GM19397 (cell line): Measurements from ENCODE around the gene CDIP1.

Experiments used
- ATAC-seq: cut with Tn5 transposase; IDR thresholded peaks from one replicate; pipeline ENCODE4 v1.9.1; 2021; ENCODE audit warnings: mild to moderate bottlenecking, moderate library complexity; ENCODE audit not compliant: unreplicated experiment

CDIP1 gene

DNA sequence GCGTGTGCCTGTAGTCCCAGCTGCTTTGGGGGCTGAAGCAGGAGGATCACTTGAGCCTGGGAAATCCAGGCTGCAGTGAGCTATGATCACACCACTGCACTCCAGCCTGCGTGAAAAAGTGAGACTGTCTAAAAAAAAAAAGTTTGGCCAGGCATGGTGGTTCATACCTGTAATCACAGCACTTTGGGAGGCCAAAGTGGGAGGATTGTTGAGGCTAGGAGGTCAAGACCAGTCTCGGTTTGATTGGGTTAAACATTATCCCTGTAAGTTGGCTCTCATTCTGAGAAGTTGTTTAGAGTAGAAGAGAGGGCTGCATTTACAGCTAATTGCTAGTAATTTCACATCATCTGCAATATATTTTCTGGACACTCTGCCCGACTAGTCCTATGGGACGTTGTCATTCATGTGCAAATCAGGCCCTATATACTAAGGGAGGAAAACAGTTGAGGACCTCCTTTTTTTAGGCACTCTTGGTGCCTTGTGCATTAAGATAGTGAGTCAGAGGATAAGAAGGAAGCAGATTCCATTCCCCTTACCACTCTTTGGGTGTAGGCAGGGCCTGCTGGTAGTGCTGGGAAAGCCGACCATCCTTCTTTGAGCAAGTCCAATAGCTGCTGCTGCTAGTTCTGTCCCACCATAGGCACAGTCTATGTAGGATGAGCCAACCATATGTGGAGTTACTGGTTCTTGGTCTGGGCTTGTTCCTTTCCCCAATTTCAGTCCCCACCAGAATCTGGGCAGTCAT lies 43.7 kb downstream of the CDIP1 start:
- no peak for ATAC-seq

- no peak for ATAC-seq
Observed at GRCh38 chr16:4491898-4492297, 46.7 kb downstream of the CDIP1 start.

GRCh38 chr16:4489030-4489429 lies 49.5 kb downstream of the CDIP1 start:
- no peak for ATAC-seq

- ATAC-seq: no peak
Observed at GRCh38 chr16:4488499-4488967, 50.0 kb downstream of the CDIP1 start.

GRCh38 chr16:4487955-4488498 lies 50.5 kb downstream of the CDIP1 start:
- no peak for ATAC-seq

DNA sequence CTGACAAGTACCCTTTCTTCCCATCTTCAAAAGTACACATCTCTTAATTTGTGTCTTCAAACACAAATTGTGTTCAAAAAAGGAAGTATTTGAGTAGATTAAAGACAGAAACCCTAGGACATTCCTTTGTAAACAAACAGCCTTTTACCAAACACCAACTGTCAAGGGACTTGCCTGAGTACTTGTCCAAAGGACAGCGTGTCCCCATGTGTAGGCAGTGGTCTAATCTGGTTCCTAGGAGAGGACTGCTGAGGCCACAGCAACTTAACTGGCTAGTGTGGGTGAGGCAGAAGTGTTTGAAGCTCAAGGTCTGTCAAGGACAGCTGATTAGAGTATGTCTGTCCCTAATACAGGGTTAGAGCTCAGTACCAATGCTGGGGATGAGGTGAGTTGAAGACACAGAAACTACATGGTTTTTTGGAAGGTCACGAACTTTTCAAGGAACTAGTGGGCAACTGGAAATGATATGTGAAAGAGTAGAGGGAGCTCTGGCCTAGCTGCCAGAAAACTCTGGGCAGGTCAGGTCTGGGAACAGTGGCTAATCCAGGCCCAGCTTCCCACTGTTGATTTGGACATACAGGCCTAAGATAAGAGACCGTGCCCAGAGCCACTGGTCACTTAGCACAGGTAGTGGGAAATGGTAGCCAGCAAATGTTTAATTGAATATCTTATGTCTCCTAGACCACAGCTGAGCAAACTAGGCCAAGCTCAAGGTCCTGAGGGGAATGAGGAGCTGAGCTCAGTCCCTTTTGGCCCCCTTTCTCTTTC lies 52.3 kb downstream of the CDIP1 start:
- ATAC-seq: no peak

GRCh38 chr16:4481963-4482362 lies 56.6 kb downstream of the CDIP1 start:
- no peak for ATAC-seq

GRCh38 chr16:4481526-4481925 lies 57.0 kb downstream of the CDIP1 start:
- no peak for ATAC-seq

GRCh38 chr16:4477966-4478365 lies 60.6 kb downstream of the CDIP1 start:
- ATAC-seq: no peak

- peak; percentile 89 for ATAC-seq
Observed at GRCh38 chr16:4475880-4476788, 62.4 kb downstream of the CDIP1 start, which contains the start of gene HMOX2. HMOX2 (plus strand) TSS chr16:4476398; CDS start chr16:4505525, 29,127 bp downstream.

GRCh38 chr16:4474192-4474961 lies 64.2 kb downstream of the CDIP1 start, which contains the start of gene NMRAL1:
NMRAL1 (minus strand) TSS chr16:4474625; CDS start chr16:4474132, 493 bp downstream.
- peak; percentile 43 for ATAC-seq

DNA sequence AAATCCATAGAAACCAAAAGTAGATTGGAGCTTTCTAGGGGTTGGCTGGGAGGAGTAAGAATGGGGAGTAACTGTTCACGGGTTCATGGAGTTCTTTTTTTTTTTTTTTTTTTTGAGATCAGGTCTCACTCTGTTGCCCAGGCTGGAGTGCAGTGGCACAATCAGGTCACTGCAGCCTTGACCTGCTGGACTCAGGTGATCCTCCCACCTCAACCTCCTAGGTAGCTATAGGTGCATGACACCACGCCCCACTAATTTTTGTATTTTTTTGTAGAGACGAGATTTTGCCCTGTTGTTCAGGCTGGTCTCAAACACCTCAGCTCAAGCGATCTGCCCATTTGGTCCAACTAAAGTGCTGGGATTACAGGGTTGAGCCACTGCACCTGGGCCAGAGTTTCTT lies 65.7 kb downstream of the CDIP1 start:
- ATAC-seq: no peak

DNA sequence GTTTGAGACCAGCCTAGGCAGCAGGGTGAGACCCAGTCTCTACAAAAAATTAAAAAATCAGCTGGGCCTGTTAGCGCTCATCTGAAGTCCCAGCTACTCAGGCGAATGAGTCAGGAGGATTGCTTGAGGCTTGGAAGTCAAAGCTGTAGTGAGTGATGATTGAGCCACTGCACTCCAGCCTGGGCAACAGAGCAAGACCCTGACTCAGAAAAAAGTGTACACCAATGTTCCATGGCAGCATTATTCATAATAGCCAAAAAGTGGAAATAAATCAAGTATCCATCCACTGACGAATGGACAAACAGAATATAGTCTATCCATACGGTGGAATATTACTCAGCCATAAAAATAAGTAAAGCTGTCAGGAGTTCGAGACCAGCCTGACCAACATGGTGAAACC lies 66.7 kb downstream of the CDIP1 start:
- no peak for ATAC-seq

DNA sequence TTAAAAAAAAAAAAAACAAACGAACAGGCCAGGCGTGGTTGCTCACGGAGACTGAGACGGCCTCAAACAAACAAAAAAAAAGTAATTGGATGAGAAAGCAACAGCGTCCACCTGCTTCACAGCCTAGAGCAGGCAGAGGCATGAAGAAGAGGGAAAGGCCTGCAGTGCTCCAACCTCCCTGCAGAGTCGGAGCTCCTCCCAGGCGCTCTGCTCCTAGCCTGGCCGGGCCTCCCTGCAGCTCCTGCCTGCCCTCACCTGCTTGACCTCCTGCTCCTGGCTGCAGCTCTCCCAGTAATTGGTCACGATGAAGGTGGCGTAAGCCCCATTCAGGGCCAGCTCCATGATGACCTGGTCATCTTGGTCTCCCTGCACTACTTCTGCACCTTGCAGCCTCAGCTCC lies 69.6 kb downstream of the CDIP1 start:
- no peak for ATAC-seq

GRCh38 chr16:4467916-4468315 lies 70.7 kb downstream of the CDIP1 start:
- no peak for ATAC-seq

- ATAC-seq: no peak
Observed at GRCh38 chr16:4465977-4466779, 72.4 kb downstream of the CDIP1 start.

DNA sequence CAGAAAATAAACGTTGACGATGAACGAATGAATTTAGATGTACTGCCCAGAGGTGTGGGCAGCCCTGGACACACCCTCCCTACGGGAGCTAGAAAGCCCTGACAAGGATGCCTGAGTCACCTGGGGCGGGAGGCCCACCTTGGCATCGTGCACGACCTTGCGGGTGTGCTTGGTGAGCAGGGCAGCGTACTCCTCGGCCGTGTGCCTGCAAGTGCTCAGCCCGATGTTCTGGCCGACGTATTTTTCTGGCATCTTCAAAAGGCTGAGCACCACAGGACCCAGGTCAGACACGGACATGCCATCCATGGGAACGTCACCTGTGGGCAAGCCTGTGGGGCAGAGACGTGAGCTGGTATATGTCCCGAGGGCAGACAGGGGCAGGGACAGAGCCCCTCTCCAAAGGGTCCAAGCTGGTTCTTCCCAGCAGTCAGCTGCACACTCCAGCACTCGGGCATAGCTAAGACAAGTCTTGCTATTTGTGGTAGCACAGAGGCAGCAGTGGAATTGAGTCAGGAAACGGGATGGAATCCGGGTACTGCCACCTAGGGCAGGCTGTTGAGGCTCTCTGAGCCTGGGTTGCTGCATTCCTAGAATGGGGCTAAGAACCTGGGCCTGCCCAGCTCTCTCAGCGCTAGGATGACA lies 74.9 kb downstream of the CDIP1 start:
- no peak for ATAC-seq

DNA sequence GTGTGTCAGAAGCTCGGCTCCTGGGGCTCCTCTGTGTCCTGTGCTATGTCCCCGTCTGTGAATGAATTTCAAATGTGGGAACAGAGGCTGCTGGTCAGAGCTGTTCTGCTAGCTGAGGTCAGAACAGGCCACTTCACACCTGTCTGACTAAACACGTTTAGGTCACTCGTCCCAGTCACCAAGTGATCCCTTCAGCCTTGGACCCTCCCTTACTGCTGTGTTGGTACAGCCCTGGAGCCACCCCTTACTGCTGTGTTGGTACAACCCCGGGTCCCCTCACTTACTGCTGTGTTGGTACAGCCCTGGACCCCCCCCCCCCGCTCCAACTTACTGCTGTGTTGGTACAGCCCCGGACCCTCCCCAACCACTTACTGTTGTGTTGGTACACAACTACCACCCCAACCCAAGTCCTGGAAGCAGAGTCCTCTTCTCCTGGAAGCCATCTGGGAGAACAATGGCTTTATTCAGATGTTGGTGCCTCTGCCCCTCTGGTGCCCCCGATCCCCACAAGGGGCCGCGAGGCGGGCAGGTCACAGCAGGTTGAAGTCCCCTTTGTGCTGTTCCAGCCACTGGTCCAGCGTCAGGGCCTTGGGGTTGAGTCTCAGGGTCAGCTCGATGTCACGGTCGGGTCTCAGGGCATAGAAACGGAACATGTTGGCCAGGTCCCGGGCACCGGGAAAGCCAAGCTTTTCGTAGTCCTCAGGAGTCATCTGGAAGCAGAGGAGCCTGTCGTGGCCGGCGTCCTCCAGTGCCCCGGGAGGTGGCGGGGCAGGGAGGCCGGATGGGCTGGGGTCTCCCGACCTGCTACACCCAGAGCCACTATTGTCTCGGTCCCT lies 77.1 kb downstream of the CDIP1 start:
- no peak for ATAC-seq
